ENCODE data around the gene RHBDF1. TPM values are rescaled to one million over a fixed set of nuclear protein-coding genes. Genes with fewer than 3 reads are reported as not detected.

RHBDF1 gene, protein sequence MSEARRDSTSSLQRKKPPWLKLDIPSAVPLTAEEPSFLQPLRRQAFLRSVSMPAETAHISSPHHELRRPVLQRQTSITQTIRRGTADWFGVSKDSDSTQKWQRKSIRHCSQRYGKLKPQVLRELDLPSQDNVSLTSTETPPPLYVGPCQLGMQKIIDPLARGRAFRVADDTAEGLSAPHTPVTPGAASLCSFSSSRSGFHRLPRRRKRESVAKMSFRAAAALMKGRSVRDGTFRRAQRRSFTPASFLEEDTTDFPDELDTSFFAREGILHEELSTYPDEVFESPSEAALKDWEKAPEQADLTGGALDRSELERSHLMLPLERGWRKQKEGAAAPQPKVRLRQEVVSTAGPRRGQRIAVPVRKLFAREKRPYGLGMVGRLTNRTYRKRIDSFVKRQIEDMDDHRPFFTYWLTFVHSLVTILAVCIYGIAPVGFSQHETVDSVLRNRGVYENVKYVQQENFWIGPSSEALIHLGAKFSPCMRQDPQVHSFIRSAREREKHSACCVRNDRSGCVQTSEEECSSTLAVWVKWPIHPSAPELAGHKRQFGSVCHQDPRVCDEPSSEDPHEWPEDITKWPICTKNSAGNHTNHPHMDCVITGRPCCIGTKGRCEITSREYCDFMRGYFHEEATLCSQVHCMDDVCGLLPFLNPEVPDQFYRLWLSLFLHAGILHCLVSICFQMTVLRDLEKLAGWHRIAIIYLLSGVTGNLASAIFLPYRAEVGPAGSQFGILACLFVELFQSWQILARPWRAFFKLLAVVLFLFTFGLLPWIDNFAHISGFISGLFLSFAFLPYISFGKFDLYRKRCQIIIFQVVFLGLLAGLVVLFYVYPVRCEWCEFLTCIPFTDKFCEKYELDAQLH
- total RNA-seq, result 10 to 100 TPM; 14.7 to 79.0 (median 31.1) TPM

DNA sequence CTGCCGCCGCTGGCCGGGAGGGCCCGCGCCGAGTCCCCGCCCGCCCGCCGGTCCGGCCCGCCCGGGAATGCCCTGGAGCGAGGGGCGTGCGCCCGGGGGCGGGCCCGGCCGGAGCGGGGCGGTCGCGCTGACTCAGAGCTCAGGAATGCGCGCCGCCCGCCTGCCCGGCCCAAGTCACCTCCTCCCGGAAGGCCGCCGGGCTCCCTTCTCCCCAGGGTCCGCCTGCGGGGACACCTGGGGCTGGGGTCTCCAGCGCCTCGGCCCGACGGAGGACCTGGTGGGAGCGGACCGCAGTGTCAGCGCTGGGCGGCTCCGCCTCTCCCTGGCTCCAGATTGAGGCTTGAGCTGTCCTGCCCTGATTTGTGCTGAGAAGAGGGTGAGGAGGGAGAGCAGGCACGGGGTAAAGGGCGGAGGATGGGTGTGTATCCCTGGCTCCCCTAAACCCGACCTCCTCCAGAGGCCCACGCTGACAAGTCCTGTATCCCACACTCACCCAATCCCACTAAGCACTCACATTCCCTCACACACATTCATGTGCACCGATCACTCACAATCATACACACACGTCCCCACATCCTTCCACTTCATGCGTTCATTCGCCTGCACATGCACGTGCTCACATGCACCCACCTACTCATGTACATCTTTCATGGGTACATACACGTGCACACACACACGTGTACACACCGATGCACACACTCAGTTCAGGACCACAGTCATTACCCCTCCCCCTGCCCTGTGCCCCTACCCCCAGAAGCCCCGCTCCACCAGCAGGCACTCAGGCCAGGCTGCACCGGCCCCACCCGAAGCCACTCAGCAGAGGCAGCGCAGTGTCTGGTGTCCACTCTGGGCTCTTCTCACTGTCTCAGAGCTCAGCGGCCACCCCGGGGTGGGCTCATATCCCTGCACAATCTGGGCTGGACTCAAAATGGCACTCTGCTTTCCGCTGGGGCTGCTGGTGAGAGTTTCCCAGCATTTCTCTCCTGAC, at the start of gene RHBDF1:
TSS of gene RHBDF1 (minus strand) at position 71 of the 988 bp plus-strand sequence. CDS start 7,616 bp downstream, outside the sequence.
- DNase-seq, result peak; percentile 52 to 67
- intact Hi-C loops (cut with DNase I; ENCODE audit: low total_unique reads), result no loop called here
- peaks cover 5 to 54% of the 10 kb centered on the region in 2 donors for H3K4me1 ChIP-seq
- peak within 1 kb of the TSS; percentile 93 for H3K27ac ChIP-seq
- H3K4me3 ChIP-seq, result peak within 1 kb of the TSS; percentile 75 to 87
- H3K36me3 ChIP-seq, result no peaks in the 10 kb centered on the region
- TF ChIP-seq, protein P1, sequence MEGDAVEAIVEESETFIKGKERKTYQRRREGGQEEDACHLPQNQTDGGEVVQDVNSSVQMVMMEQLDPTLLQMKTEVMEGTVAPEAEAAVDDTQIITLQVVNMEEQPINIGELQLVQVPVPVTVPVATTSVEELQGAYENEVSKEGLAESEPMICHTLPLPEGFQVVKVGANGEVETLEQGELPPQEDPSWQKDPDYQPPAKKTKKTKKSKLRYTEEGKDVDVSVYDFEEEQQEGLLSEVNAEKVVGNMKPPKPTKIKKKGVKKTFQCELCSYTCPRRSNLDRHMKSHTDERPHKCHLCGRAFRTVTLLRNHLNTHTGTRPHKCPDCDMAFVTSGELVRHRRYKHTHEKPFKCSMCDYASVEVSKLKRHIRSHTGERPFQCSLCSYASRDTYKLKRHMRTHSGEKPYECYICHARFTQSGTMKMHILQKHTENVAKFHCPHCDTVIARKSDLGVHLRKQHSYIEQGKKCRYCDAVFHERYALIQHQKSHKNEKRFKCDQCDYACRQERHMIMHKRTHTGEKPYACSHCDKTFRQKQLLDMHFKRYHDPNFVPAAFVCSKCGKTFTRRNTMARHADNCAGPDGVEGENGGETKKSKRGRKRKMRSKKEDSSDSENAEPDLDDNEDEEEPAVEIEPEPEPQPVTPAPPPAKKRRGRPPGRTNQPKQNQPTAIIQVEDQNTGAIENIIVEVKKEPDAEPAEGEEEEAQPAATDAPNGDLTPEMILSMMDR (IDR thresholded peaks at IDR 0.05), result no peak
- peak in 1 of 2 donors; percentile 53 for TF ChIP-seq POLR2A (IDR thresholded peaks at IDR 0.05)
- H3K9me3 ChIP-seq, result no peaks in the 10 kb centered on the region
- no peaks in the 10 kb centered on the region for H3K27me3 ChIP-seq

DNA sequence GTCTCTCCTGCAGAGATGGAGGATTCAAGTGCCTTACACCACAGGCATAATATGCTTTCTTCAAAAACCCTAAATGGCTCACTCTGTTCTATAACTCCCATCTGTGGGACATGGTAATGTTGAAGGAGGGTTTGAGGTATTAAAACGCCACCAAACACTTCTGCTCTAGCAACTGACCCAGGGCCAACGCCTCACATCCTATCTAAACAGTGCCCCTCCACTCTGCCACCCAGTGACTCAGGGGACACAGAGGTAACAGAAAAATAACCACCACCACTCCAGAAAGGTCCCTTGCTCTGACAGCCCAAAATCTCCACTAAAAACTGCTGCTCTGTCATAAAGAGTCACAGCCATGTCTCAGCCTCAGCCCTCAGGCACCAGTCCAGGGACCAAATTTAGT, 48.3 kb upstream of the RHBDF1 start:
- intact Hi-C loops (cut with DNase I; ENCODE audit: low total_unique reads), result no loop called here
- no peak for DNase-seq

DNA sequence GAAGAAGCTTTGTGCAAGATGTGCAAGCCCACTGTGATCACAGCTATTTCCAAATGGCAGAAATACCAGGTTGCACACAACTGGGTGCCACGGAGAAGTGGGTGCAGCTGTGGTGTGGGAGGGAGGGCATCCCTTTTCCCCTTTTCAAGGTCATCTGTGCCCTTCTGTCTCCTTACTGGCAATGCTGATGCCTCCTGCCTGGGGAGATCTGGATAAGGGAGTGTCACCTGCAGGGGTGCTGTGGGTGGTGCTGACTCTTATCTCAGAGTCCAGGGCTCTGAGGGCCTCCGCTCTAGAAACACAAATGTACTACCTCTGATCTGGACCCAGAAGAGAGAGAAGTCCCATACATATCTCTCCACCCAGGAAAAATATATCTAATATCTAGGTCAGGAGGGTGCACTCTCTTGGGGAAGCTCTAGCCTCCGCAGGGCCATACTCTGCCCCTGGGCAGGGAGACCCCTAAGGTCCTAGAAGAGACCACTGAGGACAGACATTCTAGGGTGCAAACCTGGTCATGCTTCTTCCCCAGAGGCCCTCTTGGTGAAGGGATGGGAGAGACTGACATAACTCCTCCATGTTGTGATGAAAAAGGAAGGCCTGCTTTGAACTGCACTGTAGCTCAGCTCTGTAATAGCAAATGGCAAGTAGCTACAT, 47.5 kb upstream of the RHBDF1 start:
- H3K36me3 ChIP-seq, result no peaks in the 10 kb centered on the region

More for the DNA sequence above, 48.3 kb upstream of the RHBDF1 start:
- Histone ChIP-seq H3K27me3 (no peaks in the 10 kb centered on the region), H3K9me3 (no peaks in the 10 kb centered on the region), H3K4me1 (no peaks in the 10 kb centered on the region), H3K36me3 (no peaks in the 10 kb centered on the region), H3K27ac (no peak overlapping the region), H3K4me3 (no peak overlapping the region)
- TF ChIP-seq, protein P1 (IDR thresholded peaks at IDR 0.05), result no peak
- TF ChIP-seq POLR2A (IDR thresholded peaks at IDR 0.05), result no peak

DNA sequence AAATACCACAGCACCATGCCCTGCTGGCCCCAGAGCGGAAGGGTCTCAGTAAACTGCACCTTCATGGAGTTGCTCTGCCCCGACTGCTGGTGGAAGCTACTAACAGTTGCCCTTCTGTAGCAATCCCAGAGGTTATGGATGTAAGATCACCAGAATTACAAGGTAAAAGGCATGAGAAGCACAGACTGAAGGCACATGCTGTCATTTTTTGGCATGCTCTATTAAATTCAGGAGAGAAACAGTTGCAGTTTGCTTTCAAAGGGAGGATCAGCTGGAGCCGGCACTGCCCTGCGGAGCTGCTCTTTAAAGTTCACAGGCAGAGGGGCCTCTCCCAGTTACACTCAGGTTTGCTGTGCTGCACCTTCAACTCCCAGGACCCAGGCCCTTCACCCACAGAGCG, 46.9 kb upstream of the RHBDF1 start:
- DNase-seq, result no peak
- no peak overlapping the region for H3K27ac ChIP-seq
- no peak overlapping the region for H3K4me3 ChIP-seq
- intact Hi-C loops (cut with DNase I; ENCODE audit: low total_unique reads), result no loop called here
- H3K9me3 ChIP-seq, result no peaks in the 10 kb centered on the region
- H3K27me3 ChIP-seq, result no peaks in the 10 kb centered on the region
- no peaks in the 10 kb centered on the region for H3K4me1 ChIP-seq
- H3K36me3 ChIP-seq, result no peaks in the 10 kb centered on the region
- TF ChIP-seq POLR2A (IDR thresholded peaks at IDR 0.05), result no peak
- TF ChIP-seq, protein P1 (IDR thresholded peaks at IDR 0.05), result no peak

More for the DNA sequence above, 47.5 kb upstream of the RHBDF1 start:
- H3K4me1 ChIP-seq, result no peaks in the 10 kb centered on the region
- H3K4me3 ChIP-seq, result no peak overlapping the region
- no peaks in the 10 kb centered on the region for H3K9me3 ChIP-seq
- intact Hi-C loops (cut with DNase I; ENCODE audit: low total_unique reads), result no loop called here
- DNase-seq, result no peak
- TF ChIP-seq, protein P1 (IDR thresholded peaks at IDR 0.05), result no peak
- TF ChIP-seq POLR2A (IDR thresholded peaks at IDR 0.05), result no peak
- no peak overlapping the region for H3K27ac ChIP-seq
- H3K27me3 ChIP-seq, result no peaks in the 10 kb centered on the region
